Measurements from ENCODE around the gene ABLIM1. TPM values are rescaled to one million over a fixed set of nuclear protein-coding genes. Genes with fewer than 3 reads are reported as not detected.

The ABLIM1 gene
- total and polyA plus RNA-seq, 8 donors = 52.7 to 195 (median 65.5) TPM

DNA sequence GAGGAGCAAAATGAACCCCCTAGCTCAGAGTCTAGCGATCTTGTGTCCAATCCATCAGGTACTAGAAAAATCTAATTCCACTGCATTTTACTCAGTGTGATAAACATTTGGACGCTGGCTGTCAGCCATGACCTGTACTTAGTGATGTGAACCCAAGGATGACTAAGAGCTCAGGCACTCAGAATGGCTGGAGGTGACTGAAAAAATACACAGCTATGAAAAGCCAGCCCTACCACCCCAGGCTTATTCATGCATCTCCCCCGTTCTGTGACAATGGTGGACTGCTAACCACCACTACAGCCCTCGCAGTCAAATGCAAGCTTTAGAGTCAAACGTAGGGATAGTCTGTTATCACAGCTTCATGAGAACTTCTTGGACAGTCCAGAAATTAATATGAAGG is 268.6 kb downstream of the ABLIM1 start:
- H3K27me3 ChIP-seq = peaks cover 0 to under 1% of the 10 kb centered on the region in 2 donors
- no peaks in the 10 kb centered on the region for H3K36me3 ChIP-seq
- H3K9me3 ChIP-seq = no peaks in the 10 kb centered on the region
- no peak for TF ChIP-seq CTCF (IDR thresholded peaks at IDR 0.05)
- no peak overlapping the region for H3K27ac ChIP-seq
- peak; percentile 62 for ATAC-seq
- intact Hi-C loops (cut with DNase I) = no loop called here
- DNase-seq = no peak
- no peak overlapping the region for H3K4me3 ChIP-seq
- H3K4me1 ChIP-seq = no peaks in the 10 kb centered on the region

GRCh38 chr10:114388275-114388674 is 269.8 kb downstream of the ABLIM1 start:
- Histone ChIP-seq H3K27me3 (no peaks in the 10 kb centered on the region), H3K27ac (no peak overlapping the region), H3K36me3 (no peaks in the 10 kb centered on the region), H3K9me3 (no peaks in the 10 kb centered on the region), H3K4me1 (no peaks in the 10 kb centered on the region), H3K4me3 (no peak overlapping the region)
- DNase-seq (no peak), ATAC-seq (no peak)
- no peak for TF ChIP-seq CTCF (IDR thresholded peaks at IDR 0.05)
- intact Hi-C loops (cut with DNase I) = no loop called here

DNA sequence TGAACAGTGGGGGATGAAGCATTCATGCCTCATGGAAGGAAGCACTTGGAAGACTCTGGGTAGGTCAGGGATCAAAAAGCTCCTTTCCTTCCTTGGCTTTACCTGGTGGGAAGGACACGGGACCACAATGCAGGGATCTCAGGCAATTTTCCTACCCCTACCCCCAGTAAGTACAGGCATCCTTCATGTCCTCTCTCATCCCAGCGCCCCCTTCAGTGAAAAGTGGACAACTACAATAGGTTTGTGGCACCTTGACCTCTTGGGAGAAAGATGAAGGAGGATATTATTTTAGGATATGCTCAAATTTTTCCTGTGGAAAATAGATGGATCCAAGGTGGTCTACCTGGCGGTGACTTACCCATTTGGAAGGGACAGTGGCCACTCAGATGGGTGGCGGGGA is 270.3 kb downstream of the ABLIM1 start:
- H3K4me1 ChIP-seq = no peaks in the 10 kb centered on the region
- TF ChIP-seq CTCF (IDR thresholded peaks at IDR 0.05) = no peak
- no peaks in the 10 kb centered on the region for H3K36me3 ChIP-seq
- no peaks in the 10 kb centered on the region for H3K9me3 ChIP-seq
- DNase-seq (no peak), ATAC-seq (no peak)
- H3K27ac ChIP-seq = no peak overlapping the region
- intact Hi-C loops (cut with DNase I) = no loop called here
- H3K27me3 ChIP-seq = no peaks in the 10 kb centered on the region
- no peak overlapping the region for H3K4me3 ChIP-seq

GRCh38 chr10:114386452-114386851 is 271.6 kb downstream of the ABLIM1 start:
- Histone ChIP-seq H3K4me3 (no peak overlapping the region), H3K9me3 (no peaks in the 10 kb centered on the region), H3K36me3 (no peaks in the 10 kb centered on the region), H3K4me1 (no peaks in the 10 kb centered on the region), H3K27ac (no peak overlapping the region), H3K27me3 (no peaks in the 10 kb centered on the region)
- ATAC-seq (no peak), DNase-seq (no peak)
- no peak for TF ChIP-seq CTCF (IDR thresholded peaks at IDR 0.05)
- intact Hi-C loops (cut with DNase I) = no loop called here

- ATAC-seq (no peak), DNase-seq (no peak)
- no peaks in the 10 kb centered on the region for H3K9me3 ChIP-seq
- no peak for TF ChIP-seq CTCF (IDR thresholded peaks at IDR 0.05)
- H3K4me3 ChIP-seq = no peak overlapping the region
- H3K27me3 ChIP-seq = no peaks in the 10 kb centered on the region
- H3K36me3 ChIP-seq = no peaks in the 10 kb centered on the region
- no peak overlapping the region for H3K27ac ChIP-seq
- H3K4me1 ChIP-seq = no peaks in the 10 kb centered on the region
- intact Hi-C loops (cut with DNase I) = no loop called here
Measured at GRCh38 chr10:114385557-114385956, 272.5 kb downstream of the ABLIM1 start.

Data from left lung (tissue), 10 donors.